Omental fat pad (tissue), 4 donors: Measurements from ENCODE around the gene TP63. TPM values are rescaled to one million over a fixed set of nuclear protein-coding genes. Genes with fewer than 3 reads are reported as not detected.

Experiments used
- ATAC-seq: fragments of 150-250 bp; one replicate; pipeline ENCODE4 v1.9.1; 2016; ENCODE audit warnings: mild to moderate bottlenecking, moderate library complexity; ENCODE audit not compliant: low FRiP score
- DNase-seq: peaks from one replicate; pipeline ENCODE4 v3.0.0-alpha.2; 2019; ENCODE audit warnings: low spot score
- total RNA-seq, 4 donors: library from RNA; depleted of rRNA; stranded (reverse); fragments of >200 nt; gene quantifications; one replicate each; pipeline ENCODE4 v1.1.0, GENCODE V29; 2016
- TF ChIP-seq, protein P1 (sequence below), 3 donors: fragments of 450-650 bp; IDR thresholded peaks; one replicate each; pipeline ENCODE4 v1.5.1; 2016 to 2017; ENCODE audit warnings: antibody characterized with exemption in 3 of 3, mild to moderate bottlenecking in 3 of 3, moderate library complexity in 2 of 3

The TP63 gene
- total RNA-seq, 4 donors from 2014 or later = 0.19 to 0.24 TPM; not detected in 2

DNA sequence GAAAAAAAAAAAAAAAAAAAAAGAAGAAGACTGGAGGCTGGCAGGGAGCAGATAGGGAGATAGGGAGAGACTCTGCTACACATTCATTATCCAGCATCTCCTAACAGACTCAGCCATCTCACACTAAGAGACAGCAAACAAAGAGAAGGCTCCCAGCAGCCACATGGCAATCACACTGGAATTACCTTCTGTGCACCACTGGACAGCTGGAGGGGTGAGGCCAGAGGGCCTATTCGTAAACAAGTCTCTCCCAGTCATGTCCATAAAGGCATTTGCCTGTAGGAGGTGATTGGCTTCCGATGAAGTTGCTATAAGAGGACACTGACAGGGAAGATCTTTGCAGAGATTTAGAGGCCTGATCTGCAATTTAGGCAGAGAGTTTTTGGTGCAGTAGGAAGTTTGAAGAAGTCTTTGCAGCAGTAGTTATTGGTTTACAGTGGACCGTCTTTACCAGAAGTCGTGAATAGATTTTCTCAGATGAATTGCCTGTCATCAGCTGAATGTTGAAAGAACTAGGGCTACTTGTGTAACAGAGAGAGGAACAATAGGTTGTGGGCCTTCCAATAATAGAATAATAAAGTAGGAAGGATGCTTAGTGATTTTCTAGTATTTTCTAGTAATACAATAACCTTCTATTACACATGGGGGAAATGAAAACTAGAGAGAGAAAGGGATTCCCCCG, 89.7 kb downstream of the TP63 start:
- TF ChIP-seq, protein P1, sequence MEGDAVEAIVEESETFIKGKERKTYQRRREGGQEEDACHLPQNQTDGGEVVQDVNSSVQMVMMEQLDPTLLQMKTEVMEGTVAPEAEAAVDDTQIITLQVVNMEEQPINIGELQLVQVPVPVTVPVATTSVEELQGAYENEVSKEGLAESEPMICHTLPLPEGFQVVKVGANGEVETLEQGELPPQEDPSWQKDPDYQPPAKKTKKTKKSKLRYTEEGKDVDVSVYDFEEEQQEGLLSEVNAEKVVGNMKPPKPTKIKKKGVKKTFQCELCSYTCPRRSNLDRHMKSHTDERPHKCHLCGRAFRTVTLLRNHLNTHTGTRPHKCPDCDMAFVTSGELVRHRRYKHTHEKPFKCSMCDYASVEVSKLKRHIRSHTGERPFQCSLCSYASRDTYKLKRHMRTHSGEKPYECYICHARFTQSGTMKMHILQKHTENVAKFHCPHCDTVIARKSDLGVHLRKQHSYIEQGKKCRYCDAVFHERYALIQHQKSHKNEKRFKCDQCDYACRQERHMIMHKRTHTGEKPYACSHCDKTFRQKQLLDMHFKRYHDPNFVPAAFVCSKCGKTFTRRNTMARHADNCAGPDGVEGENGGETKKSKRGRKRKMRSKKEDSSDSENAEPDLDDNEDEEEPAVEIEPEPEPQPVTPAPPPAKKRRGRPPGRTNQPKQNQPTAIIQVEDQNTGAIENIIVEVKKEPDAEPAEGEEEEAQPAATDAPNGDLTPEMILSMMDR (IDR thresholded peaks at IDR 0.05) = no peak
- ATAC-seq (no peak), DNase-seq (no peak)

DNA sequence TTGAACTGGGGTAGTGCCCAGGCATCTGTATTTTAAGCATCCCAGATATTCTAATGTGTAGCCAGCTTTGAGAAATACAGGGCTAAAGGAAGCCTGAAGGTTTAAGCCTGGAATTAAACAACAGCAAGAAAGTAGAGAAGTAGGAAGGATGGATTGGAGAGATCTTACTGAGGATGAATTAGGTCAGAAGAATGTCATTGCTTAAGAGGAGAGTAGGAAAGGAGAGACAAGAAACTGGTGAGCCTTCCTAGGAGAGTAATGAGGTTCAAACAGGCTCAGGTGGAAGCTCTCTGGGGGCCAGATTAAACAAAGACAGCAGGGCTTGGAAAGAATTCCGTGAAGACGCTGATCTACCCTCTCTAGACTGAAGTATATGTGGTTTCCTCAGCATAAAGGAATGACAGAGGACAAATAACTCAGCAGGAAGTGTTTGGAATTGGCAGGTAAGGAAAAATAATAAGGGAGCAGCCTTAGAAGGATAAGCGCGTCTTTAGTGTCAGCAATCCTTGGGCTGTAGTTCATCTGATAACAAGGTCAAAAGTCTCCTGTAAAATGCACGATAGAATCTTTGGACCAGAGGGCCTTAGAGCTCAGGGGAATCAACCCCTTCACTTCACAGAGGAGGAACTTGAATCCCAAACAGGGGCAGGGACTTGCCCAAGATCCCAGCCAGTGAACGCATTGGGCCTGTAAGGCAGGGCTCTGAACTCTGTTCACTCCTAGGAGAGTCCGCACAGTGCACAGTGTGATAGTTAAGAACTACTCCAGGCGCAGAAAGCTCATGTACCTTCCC, 90.9 kb downstream of the TP63 start:
- ATAC-seq (no peak), DNase-seq (no peak)
- TF ChIP-seq, protein P1 (IDR thresholded peaks at IDR 0.05) = no peak

GRCh38 chr3:189724356-189724755, 93.2 kb downstream of the TP63 start:
- ATAC-seq (no peak), DNase-seq (no peak)
- TF ChIP-seq, protein P1 (IDR thresholded peaks at IDR 0.05) = no peak

GRCh38 chr3:189726277-189726676, 95.1 kb downstream of the TP63 start:
- TF ChIP-seq, protein P1 (IDR thresholded peaks at IDR 0.05) = no peak
- ATAC-seq (no peak), DNase-seq (no peak)

GRCh38 chr3:189727158-189727557, 96.0 kb downstream of the TP63 start:
- ATAC-seq (no peak), DNase-seq (no peak)
- TF ChIP-seq, protein P1 (IDR thresholded peaks at IDR 0.05) = no peak

- ATAC-seq (no peak), DNase-seq (no peak)
- TF ChIP-seq, protein P1 (IDR thresholded peaks at IDR 0.05) = no peak
Measured at GRCh38 chr3:189727898-189728297, 96.7 kb downstream of the TP63 start.
